Small intestine (tissue), 7 donors: ENCODE measurements around the gene TMEM59L. TPM values are rescaled to one million over a fixed set of nuclear protein-coding genes. Genes with fewer than 3 reads are reported as not detected.
A peak's percentile ranks its signal among the peaks of the same experiment; 100 is the strongest.

Experiments
- DNase-seq, 2 donors: peaks; one replicate each; pipeline versions ENCODE4 v3.0.0 to v3.0.0-alpha.2; 2013
- FAIRE-seq: peaks from 2 replicates; lab custom pipeline; 2012; peaks lifted over from hg19 to GRCh38; lab: Jason Lieb, UNC
- H3K27ac ChIP-seq, 3 donors: one replicate each; pipeline ENCODE4 v1.5.1; 2013; ENCODE audit warnings: low read length in 2 of 3, mild to moderate bottlenecking in 2 of 3, control low read depth in 1 of 3, inconsistent platforms in 1 of 3, low read depth in 1 of 3, moderate library complexity in 1 of 3
- H3K27me3 ChIP-seq, 3 donors: one replicate each; pipeline ENCODE4 v1.6.1; 2013; ENCODE audit warnings: low read length in 3 of 3, inconsistent platforms in 1 of 3; ENCODE audit not compliant: control insufficient read depth in 3 of 3, insufficient read depth in 3 of 3
- H3K36me3 ChIP-seq, 3 donors: one replicate each; pipeline ENCODE4 v1.6.1; 2013; ENCODE audit warnings: low read length in 3 of 3, inconsistent platforms in 1 of 3, low read depth in 1 of 3, mild to moderate bottlenecking in 1 of 3, moderate library complexity in 1 of 3; ENCODE audit not compliant: control insufficient read depth in 3 of 3, insufficient read depth in 2 of 3
- H3K4me1 ChIP-seq, 3 donors: one replicate each; pipeline ENCODE4 v1.6.1; 2013; ENCODE audit warnings: low read length in 2 of 3, inconsistent platforms in 1 of 3, low read depth in 1 of 3, mild to moderate bottlenecking in 1 of 3, moderate library complexity in 1 of 3; ENCODE audit not compliant: control insufficient read depth in 3 of 3, insufficient read depth in 2 of 3
- H3K4me3 ChIP-seq, 3 donors: one replicate each; pipeline ENCODE4 v1.5.1; 2013; ENCODE audit warnings: low read length in 3 of 3, control low read depth in 1 of 3, inconsistent platforms in 1 of 3, low read depth in 1 of 3, mild to moderate bottlenecking in 1 of 3, moderate library complexity in 1 of 3
- H3K9me3 ChIP-seq, 2 donors: one replicate each; pipeline ENCODE4 v1.6.1; 2013; ENCODE audit warnings: low read depth in 1 of 2, low read length in 1 of 2; ENCODE audit not compliant: control insufficient read depth in 2 of 2, insufficient read depth in 1 of 2
- WGBS, 3 donors: extraction: QIAGEN DNeasy Blood & Tissue Kit; methylation state at CpG; one replicate each; pipeline ENCODE4 v1.1.7; 2013; 5-methylcytosine and 5-hydroxymethylcytosine counted together
- polyA plus RNA-seq, 4 donors: library from polyadenylated mRNA; stranded (reverse) in 3 of 4; unstranded in 1 of 4; fragments of 200-250 nt in 3 of 4; fragments of 120-200 nt in 1 of 4; gene quantifications; one replicate each; pipeline versions ENCODE4 v1.2.1 to v1.2.3, GENCODE V29; 2013
- donor health status: healthy with polysubstance abuse.
- donor health status: control.
- donor health status: control.
- donor health status: Bipolar disorder and iron deficiency.
- donor health status: healthy.

The TMEM59L gene
- polyA plus RNA-seq, 4 donors, result 1.3 to 8.5 (median 1.6) TPM; not detected in 1

DNA sequence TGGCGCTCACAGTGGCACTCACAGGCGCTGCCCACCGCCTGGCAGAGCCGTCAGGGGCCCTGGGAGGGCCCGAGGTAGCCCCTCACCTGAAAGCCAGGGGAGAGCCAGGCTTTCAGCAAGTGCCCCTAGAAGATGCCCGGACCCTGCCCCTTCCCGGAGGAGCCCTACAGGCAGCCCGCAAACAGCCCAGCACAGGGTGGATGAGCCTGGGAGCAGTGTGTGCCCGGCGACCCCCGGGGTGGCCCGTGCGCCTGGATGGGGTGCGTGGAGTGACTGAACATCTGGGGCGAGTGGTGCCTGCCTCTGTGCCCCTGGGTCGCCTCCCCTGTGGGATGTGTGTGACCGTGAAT, 7.5 kb upstream of the TMEM59L start:
- no peak for DNase-seq
- peaks cover 0 to 2% of the 10 kb centered on the region in 2 donors for H3K9me3 ChIP-seq
- H3K27ac ChIP-seq, result no peak overlapping the region
- H3K4me1 ChIP-seq, result peaks cover 0 to 11% (median 0%) of the 10 kb centered on the region in 3 donors
- H3K4me3 ChIP-seq, result no peak overlapping the region
- 9 to 16% (median 10%) methylated on average over 17 of the region's 17 CpGs for WGBS, 3 donors
- no peak for FAIRE-seq
- no peaks in the 10 kb centered on the region for H3K36me3 ChIP-seq
- H3K27me3 ChIP-seq, result peaks cover 39 to 85% (median 58%) of the 10 kb centered on the region in 3 donors

DNA sequence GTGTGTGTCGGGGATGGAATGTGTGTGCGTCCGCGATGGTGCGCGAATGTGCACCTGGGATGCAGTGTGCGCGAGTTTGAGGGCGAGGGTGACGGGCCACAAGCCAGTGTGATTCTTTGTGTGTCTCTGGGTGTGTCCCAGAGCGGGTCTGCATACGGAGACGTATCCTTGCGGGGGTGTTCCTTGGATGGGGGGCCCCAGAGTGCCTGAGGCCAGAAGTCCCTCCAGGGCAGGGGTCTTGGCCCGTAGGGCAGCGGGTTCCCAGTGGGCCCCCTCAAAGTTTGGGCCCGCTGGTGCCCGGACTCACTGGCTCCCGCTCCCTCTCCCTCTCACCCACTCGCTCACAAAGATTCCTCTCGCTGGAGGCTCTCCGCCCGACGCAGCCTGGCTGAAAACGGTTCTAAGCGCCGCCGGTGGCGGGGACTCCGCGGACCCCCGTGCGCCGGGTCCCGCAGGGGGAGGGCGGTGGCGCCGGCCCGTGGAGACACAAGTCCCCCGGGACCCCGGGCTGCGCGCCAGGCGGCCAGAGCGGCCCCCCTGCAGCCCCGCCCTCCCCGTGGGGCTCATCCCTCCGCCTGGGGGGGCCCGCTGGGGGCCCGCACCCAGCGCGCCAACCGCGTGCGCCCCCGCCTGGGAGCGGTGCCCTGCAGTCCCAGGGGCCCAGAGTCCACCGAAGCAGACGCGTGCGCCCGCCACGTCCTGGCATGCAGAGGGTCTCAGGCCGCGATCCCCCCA, 7.0 kb upstream of the TMEM59L start:
- no peak for FAIRE-seq
- no peak overlapping the region for H3K4me3 ChIP-seq
- 2 to 4% (median 3%) methylated on average over 38 to 65 of the region's 65 CpGs for WGBS, 3 donors

DNA sequence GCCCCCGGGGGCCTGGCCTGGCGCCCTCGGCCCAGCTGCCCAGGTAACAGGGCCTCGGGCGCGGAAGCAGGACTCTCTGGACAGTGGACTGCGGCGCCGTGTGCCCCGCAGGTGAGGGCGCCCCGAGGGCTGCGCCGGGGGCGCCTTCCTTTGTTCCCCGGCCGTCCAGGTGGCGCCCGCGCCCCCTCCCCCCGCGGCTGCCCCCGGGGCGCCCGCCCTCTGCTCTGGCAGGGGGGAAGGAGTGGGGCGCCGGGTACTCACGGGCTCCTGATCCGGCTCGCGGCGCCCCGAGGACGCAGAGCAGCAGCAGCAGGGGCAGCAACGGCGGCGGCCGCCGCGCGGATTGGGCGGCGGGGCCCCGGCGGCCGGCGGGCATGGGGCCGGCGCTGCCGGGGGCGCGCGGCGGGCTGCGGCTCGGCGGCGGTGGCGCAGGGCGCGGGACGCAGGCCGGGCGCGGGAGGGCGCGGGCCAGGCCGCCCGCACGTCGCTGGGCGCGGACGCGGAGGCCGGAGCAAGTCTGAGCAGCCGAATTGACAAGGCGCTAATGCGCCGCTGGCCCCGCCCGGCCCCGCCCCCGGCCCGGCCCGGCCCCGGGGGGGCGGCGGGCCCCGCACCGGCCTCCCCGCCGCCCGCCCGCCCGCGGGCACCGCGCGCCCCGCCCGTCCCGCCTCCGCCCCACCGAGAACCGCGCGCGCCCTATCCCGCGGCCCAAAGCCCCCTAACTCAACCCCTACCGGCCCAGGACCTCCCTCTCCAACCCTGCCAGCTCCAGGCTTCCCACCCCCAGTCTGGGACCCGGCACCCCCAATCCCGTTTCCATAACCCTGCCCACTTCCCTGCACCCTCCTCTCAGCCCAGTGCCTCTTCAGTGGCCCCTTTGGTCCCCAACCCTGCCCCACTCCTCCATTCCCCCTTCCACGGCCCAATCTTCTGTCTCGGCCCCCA, 6.1 kb upstream of the TMEM59L start, which contains the start of gene CRLF1:
CRLF1 (minus strand) TSS at position 519 of the 945 bp plus-strand sequence; CDS start at position 376, 143 bp downstream.
- WGBS, 3 donors, result 0 to 2% (median 1%) methylated on average over 9 to 116 of the region's 116 CpGs
- no peak for FAIRE-seq
- H3K36me3 ChIP-seq, result no peaks in the 10 kb centered on the region
- no peak within 1 kb of the TSS for H3K27ac ChIP-seq
- H3K9me3 ChIP-seq, result peaks cover 0 to 2% of the 10 kb centered on the region in 2 donors
- no peak for DNase-seq
- peaks cover 0 to 11% (median 0%) of the 10 kb centered on the region in 3 donors for H3K4me1 ChIP-seq
- H3K4me3 ChIP-seq, result peak within 1 kb of the TSS in 2 of 3 donors; percentile 9 to 33
- H3K27me3 ChIP-seq, result peaks cover 49 to 90% (median 67%) of the 10 kb centered on the region in 3 donors

More for the DNA sequence above, 7.0 kb upstream of the TMEM59L start:
- Histone ChIP-seq H3K36me3 (no peaks in the 10 kb centered on the region), H3K4me1 (peaks cover 0 to 11% (median 0%) of the 10 kb centered on the region in 3 donors), H3K27ac (no peak overlapping the region), H3K27me3 (peaks cover 44 to 87% (median 62%) of the 10 kb centered on the region in 3 donors), H3K9me3 (peaks cover 0 to 2% of the 10 kb centered on the region in 2 donors)
- DNase-seq, result peak in 1 of 2 donors; percentile 8

DNA sequence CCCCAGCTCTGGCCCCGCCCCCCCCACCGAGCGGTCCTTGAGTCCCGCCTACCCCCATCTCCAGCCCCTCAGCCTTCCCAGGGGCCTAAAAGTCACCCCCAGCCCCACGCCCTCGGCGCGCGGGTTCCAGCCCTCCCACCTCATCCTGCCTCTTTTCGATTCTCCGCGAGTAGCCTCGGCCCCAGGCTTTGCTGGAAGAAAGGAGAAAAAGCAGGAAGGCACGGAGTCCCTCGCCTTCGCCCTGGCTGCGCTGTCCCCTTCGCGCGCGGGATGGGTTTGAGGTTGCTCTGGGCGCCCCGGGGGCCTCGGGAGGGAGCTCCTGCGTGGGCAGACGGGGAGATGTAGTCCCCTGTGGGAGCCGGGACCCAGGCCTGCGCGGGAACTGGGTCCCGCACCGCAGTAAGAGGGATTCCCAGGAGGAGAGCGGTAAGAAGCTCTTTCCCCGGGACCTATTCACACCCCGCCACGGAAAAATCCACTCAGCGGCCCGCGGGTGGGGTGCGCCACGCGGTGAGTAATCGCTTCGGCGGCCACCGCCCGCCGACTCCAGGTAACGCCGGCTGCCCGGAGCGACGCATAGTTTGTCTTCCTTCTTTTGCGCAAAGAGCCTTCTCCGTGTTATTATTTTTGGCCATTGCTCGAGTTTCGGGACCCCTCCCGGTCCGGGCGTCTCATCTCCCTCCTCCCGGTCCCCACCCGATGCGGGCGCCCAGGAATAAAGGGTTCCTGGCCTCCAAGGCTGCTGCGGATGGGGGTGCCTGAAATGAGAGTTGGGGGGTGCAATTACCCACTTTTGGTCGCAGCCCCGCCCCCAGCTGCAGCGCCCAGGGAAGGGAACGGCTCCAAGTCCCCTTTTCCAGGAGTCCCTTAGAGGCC, 5.2 kb upstream of the TMEM59L start:
- Histone ChIP-seq H3K4me3 (no peak overlapping the region), H3K4me1 (peaks cover 0 to 19% (median 0%) of the 10 kb centered on the region in 3 donors), H3K36me3 (no peaks in the 10 kb centered on the region), H3K9me3 (peaks cover 0 to 5% of the 10 kb centered on the region in 2 donors), H3K27ac (no peak overlapping the region), H3K27me3 (peaks cover 49 to 92% (median 70%) of the 10 kb centered on the region in 3 donors)
- FAIRE-seq, result no peak
- WGBS, 3 donors, result 2 to 6% (median 2%) methylated on average over 40 to 68 of the region's 68 CpGs
- no peak for DNase-seq

DNA sequence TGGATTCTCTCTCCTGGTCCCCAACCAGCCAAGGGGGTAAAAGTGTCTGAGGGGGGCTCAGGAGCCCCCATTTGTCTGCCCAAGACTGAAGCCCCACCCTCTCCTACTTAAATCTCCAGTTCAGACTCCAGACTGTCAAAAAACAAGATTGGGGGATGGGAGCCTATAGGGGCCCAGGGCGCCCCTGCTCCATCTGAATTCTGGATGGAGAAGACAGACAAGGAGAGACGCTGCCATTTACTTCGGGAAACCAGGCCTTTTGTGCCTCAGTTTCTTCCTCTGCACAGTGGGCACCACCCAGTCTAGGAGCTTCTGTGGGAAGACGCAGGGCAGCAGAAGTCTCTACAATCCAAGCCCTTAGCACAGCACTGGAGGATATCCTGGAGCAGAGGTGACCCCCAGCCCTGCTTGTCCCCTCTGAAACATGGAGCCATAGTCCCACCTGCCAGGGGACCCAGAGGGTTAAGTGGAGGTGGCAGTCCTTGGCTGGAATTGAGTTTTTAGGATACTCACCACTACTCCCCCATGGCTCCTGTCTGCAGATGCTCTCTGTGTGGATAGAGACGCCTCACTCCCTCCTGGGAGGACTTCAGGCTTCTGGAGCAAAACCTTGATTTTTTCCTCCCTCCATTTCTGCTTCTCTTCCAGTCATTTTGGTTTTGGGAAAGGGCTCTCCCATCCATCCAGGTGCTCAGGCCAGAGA, 4.4 kb upstream of the TMEM59L start:
- Histone ChIP-seq H3K9me3 (peaks cover 0 to 5% of the 10 kb centered on the region in 2 donors), H3K27ac (no peak overlapping the region), H3K4me1 (peaks cover 0 to 20% (median 3%) of the 10 kb centered on the region in 3 donors), H3K4me3 (no peak overlapping the region), H3K36me3 (no peaks in the 10 kb centered on the region), H3K27me3 (peaks cover 50 to 90% (median 65%) of the 10 kb centered on the region in 3 donors)
- FAIRE-seq, result no peak
- WGBS, 3 donors, result 26 to 31% (median 28%) methylated on average over 5 of the region's 5 CpGs
- DNase-seq, result no peak

DNA sequence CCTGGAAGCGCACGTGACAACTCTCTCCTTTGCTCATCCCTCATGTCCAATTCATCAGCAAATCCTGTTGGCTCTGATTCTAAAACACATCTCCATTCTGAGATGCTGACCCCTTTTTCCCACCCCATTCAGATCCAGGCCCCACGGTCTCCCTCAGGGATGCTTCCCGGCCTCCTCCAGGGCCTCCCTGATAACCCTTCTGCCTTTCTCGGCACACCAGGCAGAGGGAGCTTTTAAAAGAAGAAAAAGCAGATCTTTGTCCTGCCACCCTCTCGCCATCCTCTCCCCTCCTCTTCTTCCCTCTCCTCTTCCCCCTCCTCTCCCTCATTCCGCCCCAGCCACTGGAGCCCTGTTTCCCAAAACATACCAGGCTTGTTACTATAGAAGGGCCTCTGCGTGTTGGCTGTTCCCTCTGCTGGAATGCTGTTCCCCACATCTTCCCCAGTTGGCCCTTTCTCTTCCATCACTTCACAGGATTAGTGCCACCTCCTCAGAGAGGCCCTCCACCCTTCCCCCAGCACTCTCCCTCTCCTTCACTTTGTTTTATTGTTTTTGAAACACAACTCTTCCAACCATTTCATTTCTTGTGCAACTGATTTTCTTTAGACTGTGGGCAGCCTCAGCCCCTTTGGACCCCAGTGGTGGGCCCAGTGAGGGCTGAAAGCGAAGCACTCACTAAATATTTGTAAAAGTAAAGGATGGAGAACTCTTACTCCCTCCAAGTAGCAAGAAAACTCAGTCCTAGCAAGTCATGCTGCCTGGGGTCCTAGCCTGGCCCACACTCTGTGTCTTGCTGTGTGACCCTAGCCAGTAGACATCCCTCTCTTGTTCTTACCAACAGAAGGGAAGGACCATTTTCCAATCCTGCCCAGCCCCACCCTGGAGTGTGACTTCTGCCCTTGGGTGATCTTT, 3.6 kb upstream of the TMEM59L start:
- peaks cover 0 to 16% (median 3%) of the 10 kb centered on the region in 3 donors for H3K4me1 ChIP-seq
- H3K27me3 ChIP-seq, result peaks cover 50 to 90% (median 61%) of the 10 kb centered on the region in 3 donors
- FAIRE-seq, result no peak

DNA sequence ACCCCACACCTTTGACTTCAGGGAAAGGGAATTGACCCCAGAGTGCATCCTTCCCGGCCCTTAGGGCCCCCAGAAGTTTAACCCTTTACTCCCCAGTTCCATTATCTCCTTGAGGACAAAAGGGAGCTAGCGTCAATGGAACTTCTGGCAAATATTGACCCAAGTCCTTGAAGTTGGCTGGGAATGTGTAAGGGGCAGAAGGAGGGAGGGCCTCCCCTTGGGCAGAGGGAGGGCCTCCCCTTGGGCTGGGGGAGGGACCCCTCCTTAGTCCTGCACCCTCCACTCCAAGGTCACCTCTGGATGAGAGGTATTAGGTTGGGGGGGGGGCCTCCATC, 3.0 kb upstream of the TMEM59L start:
- peaks cover 50 to 90% (median 61%) of the 10 kb centered on the region in 3 donors for H3K27me3 ChIP-seq
- FAIRE-seq, result no peak

More for the DNA sequence above, 3.6 kb upstream of the TMEM59L start:
- WGBS, 3 donors, result 31 to 41% (median 39%) methylated on average over 9 of the region's 9 CpGs
- no peak for DNase-seq
- Histone ChIP-seq H3K9me3 (peaks cover 0 to 5% of the 10 kb centered on the region in 2 donors), H3K27ac (no peak overlapping the region), H3K4me3 (no peak overlapping the region), H3K36me3 (no peaks in the 10 kb centered on the region)

More for the DNA sequence above, 3.0 kb upstream of the TMEM59L start:
- no peak for DNase-seq
- 4 to 31% (median 22%) methylated on average over 2 of the region's 2 CpGs for WGBS, 3 donors
- Histone ChIP-seq H3K9me3 (peaks cover 0 to 4% of the 10 kb centered on the region in 2 donors), H3K4me1 (peaks cover 0 to 14% (median 3%) of the 10 kb centered on the region in 3 donors), H3K4me3 (no peak overlapping the region), H3K36me3 (no peaks in the 10 kb centered on the region), H3K27ac (no peak overlapping the region)
